Measurements from ENCODE around the gene PRKAG2. TPM values are rescaled to one million over a fixed set of nuclear protein-coding genes. Genes with fewer than 3 reads are reported as not detected.

PRKAG2 gene
- total RNA-seq, 1 donor from 2014 or later, result 22.6 TPM

- DNase-seq (ENCODE audit: low read depth), result peak; percentile 46
Measured at GRCh38 chr7:151570366-151570915, 306.5 kb downstream of the PRKAG2 start.

- no peak for DNase-seq (ENCODE audit: low read depth)
Measured at GRCh38 chr7:151568956-151569940, 307.7 kb downstream of the PRKAG2 start.

GRCh38 chr7:151566897-151567320 lies 310.0 kb downstream of the PRKAG2 start:
- DNase-seq (ENCODE audit: low read depth), result no peak

GRCh38 chr7:151565541-151565940 lies 311.4 kb downstream of the PRKAG2 start:
- DNase-seq (ENCODE audit: low read depth), result peak; percentile 42

GRCh38 chr7:151560243-151560642 lies 316.7 kb downstream of the PRKAG2 start:
- no peak for DNase-seq (ENCODE audit: low read depth)

- no peak for DNase-seq (ENCODE audit: low read depth)
Measured at GRCh38 chr7:151559557-151560183, 317.2 kb downstream of the PRKAG2 start.

- DNase-seq (ENCODE audit: low read depth), result no peak
Measured at GRCh38 chr7:151558575-151558974, 318.3 kb downstream of the PRKAG2 start.

GRCh38 chr7:151556592-151556991 lies 320.3 kb downstream of the PRKAG2 start:
- no peak for DNase-seq (ENCODE audit: low read depth)

GRCh38 chr7:151553356-151553755 lies 323.6 kb downstream of the PRKAG2 start:
- DNase-seq (ENCODE audit: low read depth), result no peak

- DNase-seq (ENCODE audit: low read depth), result peak; percentile 19
Measured at GRCh38 chr7:151552352-151553028, 324.4 kb downstream of the PRKAG2 start.

GRCh38 chr7:151551820-151552219 lies 325.1 kb downstream of the PRKAG2 start:
- no peak for DNase-seq (ENCODE audit: low read depth)

- peak; percentile 51 for DNase-seq (ENCODE audit: low read depth)
Measured at GRCh38 chr7:151550656-151551286, 326.1 kb downstream of the PRKAG2 start.

GRCh38 chr7:151549644-151550043 lies 327.3 kb downstream of the PRKAG2 start:
- DNase-seq (ENCODE audit: low read depth), result no peak

- no peak for DNase-seq (ENCODE audit: low read depth)
Measured at GRCh38 chr7:151549083-151549482, 327.8 kb downstream of the PRKAG2 start.

- no peak for DNase-seq (ENCODE audit: low read depth)
Measured at GRCh38 chr7:151544183-151544582, 332.7 kb downstream of the PRKAG2 start.

- DNase-seq (ENCODE audit: low read depth), result no peak
Measured at GRCh38 chr7:151542606-151543130, 334.2 kb downstream of the PRKAG2 start.

GRCh38 chr7:151541709-151542499 lies 335.0 kb downstream of the PRKAG2 start:
- DNase-seq (ENCODE audit: low read depth), result no peak

GRCh38 chr7:151540146-151540545 lies 336.8 kb downstream of the PRKAG2 start:
- no peak for DNase-seq (ENCODE audit: low read depth)

- DNase-seq (ENCODE audit: low read depth), result peak; percentile 30
Measured at GRCh38 chr7:151539088-151539671, 337.7 kb downstream of the PRKAG2 start.

All from myocyte (in vitro differentiated cells).